ENCODE results near the gene CHRNB4.
"Not testable (repeated sequence)": the region's sequence is repeated elsewhere in the genome, so short reads cannot be mapped to it uniquely, and the experiment has no call there.

Gene CHRNB4

DNA sequence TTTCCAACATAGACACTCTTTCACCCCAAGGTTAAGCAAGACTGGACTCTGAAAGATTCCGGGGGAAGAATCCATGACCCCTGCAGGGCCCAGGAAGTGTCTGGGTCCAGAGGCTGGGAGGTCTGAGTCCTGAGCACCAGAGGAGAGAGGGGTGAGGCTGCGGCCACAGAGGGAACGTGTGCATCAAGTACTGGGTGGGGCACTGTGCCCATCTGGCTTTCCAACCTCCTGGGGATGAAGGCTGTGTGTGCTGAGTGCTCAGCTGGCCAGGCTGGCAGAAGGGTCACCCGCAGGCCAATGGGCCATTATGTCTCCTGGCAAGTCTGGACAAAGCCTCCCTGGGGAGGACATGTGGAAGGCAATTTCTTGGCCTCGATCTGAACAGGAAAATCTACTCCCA, 23.5 kb downstream of the CHRNB4 start:
- no peaks in the 10 kb centered on the region for H3K9me3 ChIP-seq (ENCODE audit: control insufficient read depth in 1 of 2, low read length in 2 of 2)
- no peak overlapping the region for H3K27ac ChIP-seq (ENCODE audit: low read depth, low read length)

DNA sequence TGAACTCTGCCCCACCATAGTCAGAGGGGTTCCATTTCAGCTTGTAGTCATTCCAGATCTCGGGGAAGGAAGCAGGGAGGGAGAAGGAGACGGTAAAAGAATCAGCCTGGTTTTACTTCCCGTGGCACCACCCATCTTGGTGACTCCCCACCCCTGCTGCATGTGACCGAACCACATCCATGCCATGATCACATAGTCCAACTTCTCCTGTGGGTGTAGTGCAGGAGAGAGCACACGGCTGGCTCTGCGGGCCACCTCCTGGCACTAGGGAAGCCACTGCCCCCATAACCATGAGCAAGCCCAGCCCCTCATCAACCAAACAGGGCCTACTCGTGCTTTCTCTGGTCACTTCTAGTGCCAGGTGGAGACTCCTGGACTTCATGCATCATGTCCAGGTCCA, 23.9 kb downstream of the CHRNB4 start:
- H3K4me3 ChIP-seq (ENCODE audit: low read depth in 1 of 2, low read length in 2 of 2), result no peak overlapping the region
- no peaks in the 10 kb centered on the region for H3K9me3 ChIP-seq (ENCODE audit: control insufficient read depth in 1 of 2, low read length in 2 of 2)
- H3K9ac ChIP-seq (ENCODE audit: low read depth in 1 of 2, low read length in 2 of 2), result no peak overlapping the region
- H3K36me3 ChIP-seq (ENCODE audit: control insufficient read depth in 1 of 2, insufficient read depth in 2 of 2, low read length in 2 of 2), result no peaks in the 10 kb centered on the region
- no peak overlapping the region for H3K27ac ChIP-seq (ENCODE audit: low read depth, low read length)
- H3K4me1 ChIP-seq (ENCODE audit: control insufficient read depth in 1 of 2, insufficient read depth in 2 of 2, low read length in 2 of 2), result no peaks in the 10 kb centered on the region
- peaks cover 27 to 30% of the 10 kb centered on the region in 2 donors for H3K27me3 ChIP-seq (ENCODE audit: control insufficient read depth in 1 of 2, insufficient read depth in 2 of 2, low read length in 2 of 2)

More for the DNA sequence above, 23.5 kb downstream of the CHRNB4 start:
- H3K4me3 ChIP-seq (ENCODE audit: low read depth in 1 of 2, low read length in 2 of 2), result no peak overlapping the region
- H3K27me3 ChIP-seq (ENCODE audit: control insufficient read depth in 1 of 2, insufficient read depth in 2 of 2, low read length in 2 of 2), result peaks cover 32 to 34% of the 10 kb centered on the region in 2 donors
- no peaks in the 10 kb centered on the region for H3K36me3 ChIP-seq (ENCODE audit: control insufficient read depth in 1 of 2, insufficient read depth in 2 of 2, low read length in 2 of 2)
- no peaks in the 10 kb centered on the region for H3K4me1 ChIP-seq (ENCODE audit: control insufficient read depth in 1 of 2, insufficient read depth in 2 of 2, low read length in 2 of 2)
- H3K9ac ChIP-seq (ENCODE audit: low read depth in 1 of 2, low read length in 2 of 2), result no peak overlapping the region

DNA sequence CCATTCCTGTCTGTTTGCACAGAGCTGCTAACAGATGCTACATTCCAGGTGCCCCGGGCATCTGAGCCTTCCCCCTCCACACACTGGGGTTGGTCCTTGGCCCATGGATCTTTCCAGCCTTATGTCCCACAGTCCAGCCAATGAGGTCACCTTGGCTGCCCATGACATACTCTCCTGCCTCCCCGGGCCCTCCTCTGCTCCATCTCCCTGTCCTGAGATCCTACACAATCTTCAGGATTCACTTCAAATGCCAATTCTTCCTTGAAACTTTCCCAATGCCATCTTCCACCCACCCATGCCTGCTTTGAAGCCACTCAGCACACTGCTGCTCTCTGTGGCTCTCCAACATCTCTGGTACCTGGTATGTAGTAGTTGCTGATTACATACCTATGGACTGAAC, 24.5 kb downstream of the CHRNB4 start:
- Histone ChIP-seq H3K9me3 (ENCODE audit: control insufficient read depth in 1 of 2, low read length in 2 of 2) (no peaks in the 10 kb centered on the region), H3K9ac (ENCODE audit: low read depth in 1 of 2, low read length in 2 of 2) (no peak overlapping the region), H3K36me3 (ENCODE audit: control insufficient read depth in 1 of 2, insufficient read depth in 2 of 2, low read length in 2 of 2) (no peaks in the 10 kb centered on the region), H3K27me3 (ENCODE audit: control insufficient read depth in 1 of 2, insufficient read depth in 2 of 2, low read length in 2 of 2) (peaks cover 22 to 24% of the 10 kb centered on the region in 2 donors), H3K27ac (ENCODE audit: low read depth, low read length) (no peak overlapping the region), H3K4me3 (ENCODE audit: low read depth in 1 of 2, low read length in 2 of 2) (no peak overlapping the region), H3K4me1 (ENCODE audit: control insufficient read depth in 1 of 2, insufficient read depth in 2 of 2, low read length in 2 of 2) (no peaks in the 10 kb centered on the region)

DNA sequence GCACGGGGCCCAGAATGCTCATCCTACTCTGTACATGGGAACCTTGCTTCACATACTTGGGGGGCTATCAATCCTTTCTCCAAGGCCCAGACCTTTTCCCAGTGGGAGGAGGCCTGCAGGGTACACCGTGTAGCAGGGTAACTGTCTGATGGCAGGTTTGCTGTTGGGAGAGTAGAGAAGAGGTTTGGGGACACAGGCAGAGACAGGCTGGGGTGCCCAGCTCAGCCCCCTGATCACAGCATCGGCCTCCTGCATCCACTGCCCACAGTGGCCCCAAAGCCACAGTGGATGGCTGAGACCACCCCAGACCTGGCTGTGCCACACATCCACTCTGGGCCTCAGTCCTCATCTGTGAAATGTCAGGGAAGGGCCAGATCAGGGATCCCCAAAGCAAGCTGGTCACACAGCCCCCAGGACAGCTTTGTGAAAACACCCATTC, 25.8 kb downstream of the CHRNB4 start:
- no peaks in the 10 kb centered on the region for H3K36me3 ChIP-seq (ENCODE audit: control insufficient read depth in 1 of 2, insufficient read depth in 2 of 2, low read length in 2 of 2)
- H3K27ac ChIP-seq (ENCODE audit: low read depth, low read length), result no peak overlapping the region
- H3K9ac ChIP-seq (ENCODE audit: low read depth in 1 of 2, low read length in 2 of 2), result no peak overlapping the region
- H3K27me3 ChIP-seq (ENCODE audit: control insufficient read depth in 1 of 2, insufficient read depth in 2 of 2, low read length in 2 of 2), result peaks cover 16% of the 10 kb centered on the region in 2 donors
- H3K9me3 ChIP-seq (ENCODE audit: control insufficient read depth in 1 of 2, low read length in 2 of 2), result no peaks in the 10 kb centered on the region
- no peaks in the 10 kb centered on the region for H3K4me1 ChIP-seq (ENCODE audit: control insufficient read depth in 1 of 2, insufficient read depth in 2 of 2, low read length in 2 of 2)
- no peak overlapping the region for H3K4me3 ChIP-seq (ENCODE audit: low read depth in 1 of 2, low read length in 2 of 2)

DNA sequence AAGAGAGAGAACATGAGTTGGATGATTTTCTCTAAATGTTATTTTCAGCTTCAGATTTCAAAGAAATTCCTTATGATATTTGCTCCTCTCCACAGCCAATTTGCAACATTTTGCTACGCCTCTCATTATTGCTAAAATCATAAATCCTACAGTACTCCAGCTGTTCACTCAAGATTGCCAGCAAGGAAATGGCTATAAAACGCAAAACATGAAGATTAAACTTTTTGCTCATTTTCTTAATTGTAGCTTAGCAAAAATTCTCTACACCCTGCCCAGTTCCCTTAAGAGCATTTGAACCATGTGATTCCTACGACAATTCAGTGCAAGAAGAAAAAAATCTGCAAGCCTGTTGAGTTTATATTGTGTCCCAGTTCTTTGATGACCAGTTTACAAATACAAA, 27.0 kb downstream of the CHRNB4 start:
- Histone ChIP-seq H3K9ac (ENCODE audit: low read depth in 1 of 2, low read length in 2 of 2) (no peak overlapping the region), H3K4me3 (ENCODE audit: low read depth in 1 of 2, low read length in 2 of 2) (no peak overlapping the region), H3K9me3 (ENCODE audit: control insufficient read depth in 1 of 2, low read length in 2 of 2) (no peaks in the 10 kb centered on the region), H3K27ac (ENCODE audit: low read depth, low read length) (no peak overlapping the region), H3K4me1 (ENCODE audit: control insufficient read depth in 1 of 2, insufficient read depth in 2 of 2, low read length in 2 of 2) (no peaks in the 10 kb centered on the region), H3K27me3 (ENCODE audit: control insufficient read depth in 1 of 2, insufficient read depth in 2 of 2, low read length in 2 of 2) (peaks cover 4 to 5% of the 10 kb centered on the region in 2 donors), H3K36me3 (ENCODE audit: control insufficient read depth in 1 of 2, insufficient read depth in 2 of 2, low read length in 2 of 2) (no peaks in the 10 kb centered on the region)

DNA sequence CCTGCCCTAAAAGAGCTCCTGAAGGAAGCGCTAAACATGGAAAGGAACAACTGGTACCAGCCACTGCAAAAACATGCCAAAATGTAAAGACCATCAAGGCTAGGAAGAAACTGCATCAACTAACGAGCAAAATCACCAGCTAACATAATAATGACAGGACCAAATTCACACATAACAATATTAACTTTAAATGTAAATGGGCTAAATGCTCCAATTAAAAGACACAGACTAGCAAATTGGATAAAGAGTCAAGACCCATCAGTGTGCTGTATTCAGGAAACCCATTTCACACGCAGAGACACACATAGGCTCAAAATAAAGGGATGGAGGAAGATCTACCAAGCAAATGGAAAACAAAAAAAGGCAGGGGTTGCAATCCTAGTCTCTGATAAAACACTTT, 31.5 kb downstream of the CHRNB4 start:
- H3K9me3 ChIP-seq (ENCODE audit: control insufficient read depth in 1 of 2, low read length in 2 of 2), result not testable (repeated sequence)

DNA sequence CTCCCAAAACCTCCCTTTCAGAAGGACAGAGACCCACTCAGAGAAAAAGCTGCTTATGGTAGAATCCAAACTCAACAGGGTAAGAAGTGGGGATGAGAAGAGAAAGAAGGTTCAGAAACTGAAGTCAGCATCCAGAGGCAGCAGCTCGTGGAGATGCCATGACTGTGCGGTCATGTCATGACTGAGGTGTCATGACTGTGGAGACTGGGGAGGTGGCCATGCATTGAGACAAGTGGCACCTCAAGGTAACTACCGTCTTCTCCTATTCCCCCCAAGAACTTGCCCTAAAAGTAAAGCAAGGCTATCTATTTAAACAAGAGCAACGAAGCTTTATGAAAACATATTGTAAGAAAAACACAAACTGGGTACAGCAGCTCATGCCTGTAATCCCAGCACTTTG, 35.3 kb downstream of the CHRNB4 start:
- Histone ChIP-seq H3K4me1 (ENCODE audit: control insufficient read depth in 1 of 2, insufficient read depth in 2 of 2, low read length in 2 of 2) (no peaks in the 10 kb centered on the region), H3K9me3 (ENCODE audit: control insufficient read depth in 1 of 2, low read length in 2 of 2) (no peaks in the 10 kb centered on the region), H3K36me3 (ENCODE audit: control insufficient read depth in 1 of 2, insufficient read depth in 2 of 2, low read length in 2 of 2) (no peaks in the 10 kb centered on the region), H3K4me3 (ENCODE audit: low read depth in 1 of 2, low read length in 2 of 2) (no peak overlapping the region), H3K27ac (ENCODE audit: low read depth, low read length) (no peak overlapping the region), H3K9ac (ENCODE audit: low read depth in 1 of 2, low read length in 2 of 2) (no peak overlapping the region), H3K27me3 (ENCODE audit: control insufficient read depth in 1 of 2, insufficient read depth in 2 of 2, low read length in 2 of 2) (no peaks in the 10 kb centered on the region)

More for the DNA sequence above, 31.5 kb downstream of the CHRNB4 start:
- H3K9ac ChIP-seq (ENCODE audit: low read depth in 1 of 2, low read length in 2 of 2); H3K27ac ChIP-seq (ENCODE audit: low read depth, low read length); H3K27me3 ChIP-seq (ENCODE audit: control insufficient read depth in 1 of 2, insufficient read depth in 2 of 2, low read length in 2 of 2); H3K4me1 ChIP-seq (ENCODE audit: control insufficient read depth in 1 of 2, insufficient read depth in 2 of 2, low read length in 2 of 2); H3K36me3 ChIP-seq (ENCODE audit: control insufficient read depth in 1 of 2, insufficient read depth in 2 of 2, low read length in 2 of 2); H3K4me3 ChIP-seq (ENCODE audit: low read depth in 1 of 2, low read length in 2 of 2): not testable (repeated sequence)

DNA sequence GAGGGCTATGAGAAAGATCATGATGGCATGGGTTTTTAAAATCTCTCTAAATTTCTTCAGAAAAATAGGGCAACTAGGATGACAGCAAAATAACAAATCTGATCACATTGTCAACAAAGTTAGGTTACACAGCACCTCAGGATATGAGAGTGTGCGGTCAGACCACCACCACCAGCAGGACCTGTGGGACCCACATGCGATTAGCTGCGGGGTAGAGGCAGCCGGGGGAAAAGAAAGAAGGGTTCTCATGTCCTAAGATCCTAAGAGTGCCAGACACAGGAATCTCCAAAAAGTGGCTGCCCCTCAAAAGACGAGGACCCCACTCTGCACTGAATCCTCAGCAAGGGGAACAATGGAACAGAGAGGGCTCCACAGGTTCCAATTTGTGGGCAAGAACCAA, 35.8 kb downstream of the CHRNB4 start:
- no peak overlapping the region for H3K4me3 ChIP-seq (ENCODE audit: low read depth in 1 of 2, low read length in 2 of 2)
- H3K27ac ChIP-seq (ENCODE audit: low read depth, low read length), result no peak overlapping the region
- H3K4me1 ChIP-seq (ENCODE audit: control insufficient read depth in 1 of 2, insufficient read depth in 2 of 2, low read length in 2 of 2), result no peaks in the 10 kb centered on the region
- no peaks in the 10 kb centered on the region for H3K36me3 ChIP-seq (ENCODE audit: control insufficient read depth in 1 of 2, insufficient read depth in 2 of 2, low read length in 2 of 2)
- H3K27me3 ChIP-seq (ENCODE audit: control insufficient read depth in 1 of 2, insufficient read depth in 2 of 2, low read length in 2 of 2), result no peaks in the 10 kb centered on the region
- H3K9ac ChIP-seq (ENCODE audit: low read depth in 1 of 2, low read length in 2 of 2), result no peak overlapping the region
- H3K9me3 ChIP-seq (ENCODE audit: control insufficient read depth in 1 of 2, low read length in 2 of 2), result no peaks in the 10 kb centered on the region

DNA sequence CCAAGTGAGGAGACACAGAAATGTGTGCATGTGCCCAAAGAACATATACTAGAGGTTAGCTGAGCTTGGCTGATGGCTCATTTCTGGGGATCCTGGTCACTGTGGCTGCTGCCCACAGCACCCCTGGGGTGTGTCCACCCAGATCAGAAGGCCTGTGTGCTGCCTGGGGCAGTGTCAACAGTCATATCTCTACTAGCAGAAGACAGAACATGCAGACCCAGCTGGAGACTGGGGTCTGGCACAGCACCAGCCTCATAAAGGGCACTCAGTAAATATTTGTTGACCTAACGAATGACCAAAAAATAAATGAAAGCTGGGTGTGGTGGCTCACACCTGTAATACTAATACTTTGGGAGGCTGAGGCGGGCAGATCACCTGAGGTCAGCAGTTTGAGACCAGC, 36.6 kb downstream of the CHRNB4 start:
- no peak overlapping the region for H3K9ac ChIP-seq (ENCODE audit: low read depth in 1 of 2, low read length in 2 of 2)

DNA sequence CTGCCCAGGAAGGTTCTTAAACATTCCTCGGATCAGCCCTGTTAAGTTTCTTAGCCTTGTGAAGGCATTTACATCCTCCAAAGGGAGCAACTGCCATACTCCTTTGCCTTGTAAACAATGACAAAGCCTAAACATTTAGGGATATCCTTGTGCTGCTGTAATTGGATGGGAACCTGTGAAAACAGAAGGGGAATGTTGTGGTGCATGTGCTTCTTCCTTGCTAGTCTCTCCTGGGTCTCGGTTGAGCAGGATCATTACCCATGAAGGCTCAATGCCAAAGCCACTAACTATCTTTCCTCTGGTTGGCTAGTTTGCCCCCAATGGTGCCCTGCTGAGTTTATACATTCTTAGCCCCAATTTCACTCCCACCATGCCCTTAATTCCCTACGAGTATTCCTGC, 37.5 kb downstream of the CHRNB4 start:
- H3K27me3 ChIP-seq (ENCODE audit: control insufficient read depth in 1 of 2, insufficient read depth in 2 of 2, low read length in 2 of 2), result no peaks in the 10 kb centered on the region
- no peak overlapping the region for H3K27ac ChIP-seq (ENCODE audit: low read depth, low read length)
- H3K4me3 ChIP-seq (ENCODE audit: low read depth in 1 of 2, low read length in 2 of 2), result no peak overlapping the region
- H3K4me1 ChIP-seq (ENCODE audit: control insufficient read depth in 1 of 2, insufficient read depth in 2 of 2, low read length in 2 of 2), result no peaks in the 10 kb centered on the region
- no peaks in the 10 kb centered on the region for H3K9me3 ChIP-seq (ENCODE audit: control insufficient read depth in 1 of 2, low read length in 2 of 2)
- no peak overlapping the region for H3K9ac ChIP-seq (ENCODE audit: low read depth in 1 of 2, low read length in 2 of 2)
- H3K36me3 ChIP-seq (ENCODE audit: control insufficient read depth in 1 of 2, insufficient read depth in 2 of 2, low read length in 2 of 2), result no peaks in the 10 kb centered on the region

More for the DNA sequence above, 36.6 kb downstream of the CHRNB4 start:
- Histone ChIP-seq H3K9me3 (ENCODE audit: control insufficient read depth in 1 of 2, low read length in 2 of 2) (no peaks in the 10 kb centered on the region), H3K27ac (ENCODE audit: low read depth, low read length) (no peak overlapping the region), H3K4me3 (ENCODE audit: low read depth in 1 of 2, low read length in 2 of 2) (no peak overlapping the region), H3K4me1 (ENCODE audit: control insufficient read depth in 1 of 2, insufficient read depth in 2 of 2, low read length in 2 of 2) (no peaks in the 10 kb centered on the region), H3K36me3 (ENCODE audit: control insufficient read depth in 1 of 2, insufficient read depth in 2 of 2, low read length in 2 of 2) (no peaks in the 10 kb centered on the region), H3K27me3 (ENCODE audit: control insufficient read depth in 1 of 2, insufficient read depth in 2 of 2, low read length in 2 of 2) (no peaks in the 10 kb centered on the region)

DNA sequence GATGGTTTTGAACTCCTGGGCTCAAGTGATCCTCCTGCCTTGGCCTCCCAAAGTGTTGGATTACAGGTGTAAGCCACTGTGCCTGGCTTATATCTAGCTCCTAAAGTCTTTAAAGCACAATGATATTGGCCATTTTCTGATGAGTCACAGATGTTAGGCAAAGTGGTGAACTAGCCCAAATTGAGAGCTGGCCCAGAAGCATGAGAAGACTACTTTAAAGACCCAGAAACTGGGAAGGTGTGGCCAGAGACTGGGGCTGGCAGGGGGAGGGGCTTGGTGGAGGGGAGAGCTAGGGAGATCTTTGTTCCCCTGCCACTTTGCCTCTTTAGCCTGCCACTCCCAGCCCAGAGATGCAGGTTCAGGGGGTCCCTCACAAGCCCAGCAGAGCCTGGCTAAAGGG, 41.8 kb downstream of the CHRNB4 start:
- H3K27ac ChIP-seq (ENCODE audit: low read depth, low read length), result no peak overlapping the region
- no peaks in the 10 kb centered on the region for H3K36me3 ChIP-seq (ENCODE audit: control insufficient read depth in 1 of 2, insufficient read depth in 2 of 2, low read length in 2 of 2)
- H3K4me1 ChIP-seq (ENCODE audit: control insufficient read depth in 1 of 2, insufficient read depth in 2 of 2, low read length in 2 of 2), result no peaks in the 10 kb centered on the region
- H3K4me3 ChIP-seq (ENCODE audit: low read depth in 1 of 2, low read length in 2 of 2), result no peak overlapping the region
- no peaks in the 10 kb centered on the region for H3K27me3 ChIP-seq (ENCODE audit: control insufficient read depth in 1 of 2, insufficient read depth in 2 of 2, low read length in 2 of 2)
- H3K9ac ChIP-seq (ENCODE audit: low read depth in 1 of 2, low read length in 2 of 2), result no peak overlapping the region
- no peaks in the 10 kb centered on the region for H3K9me3 ChIP-seq (ENCODE audit: control insufficient read depth in 1 of 2, low read length in 2 of 2)
